K562 (cell line): ENCODE results near the gene TMEM158. TPM values are rescaled to one million over a fixed set of nuclear protein-coding genes. Genes with fewer than 3 reads are reported as not detected.

Experiments used
- ETV1 ChIP-seq: fragments of 450-650 bp; conservative IDR thresholded peaks from 2 replicates; pipeline ENCODE4 v1.6.1; 2016; ENCODE audit warnings: missing genetic modification characterization, control low read depth, low read depth, missing compliant biosample characterization
- EWSR1 ChIP-seq: fragments of 450-650 bp; IDR thresholded peaks from 2 replicates; pipeline ENCODE4 v1.6.1; 2018; ENCODE audit warnings: borderline replicate concordance, mild to moderate bottlenecking, low read depth, moderate library complexity; ENCODE audit not compliant: partially characterized antibody
- KDM1A ChIP-seq, 2 experiments: fragments of 450-650 bp; IDR thresholded peaks; 2 replicates each; pipeline ENCODE4 v1.6.1; 2016; ENCODE audit warnings: mild to moderate bottlenecking in 2 of 2
- MAFK ChIP-seq: IDR thresholded peaks from 2 replicates; pipeline ENCODE4 v1.6.1; 2011; ENCODE audit warnings: low read length, improper control_type of control experiment
- SRSF3 ChIP-seq: fragments of 200-400 bp; formaldehyde crosslinking; IDR thresholded peaks from 2 replicates; pipeline ENCODE4 v1.6.1; 2016; ENCODE audit warnings: mild to moderate bottlenecking, low read length, moderate library complexity; ENCODE audit not compliant: insufficient read depth
- TEAD2 ChIP-seq: fragments of 450-650 bp; IDR thresholded peaks from 2 replicates; pipeline ENCODE4 v1.6.1; 2016; ENCODE audit warnings: missing genetic modification characterization, control low read depth, missing compliant biosample characterization
- ZNF507 ChIP-seq: conservative IDR thresholded peaks from 2 replicates; pipeline ENCODE4 v1.6.1; 2017; ENCODE audit warnings: missing genetic modification characterization, missing compliant biosample characterization
- polyA plus RNA-seq, 8 experiments: library from polyadenylated mRNA; depleted of rRNA in 4 of 8; stranded (reverse) in 5 of 8; unstranded in 3 of 8; fragments of >200 nt; fragmentation: Nextera tagmentation in 2 of 8; fragmentation: Illumina TruSeq in 1 of 8; extraction: Ambion mirVana in 2 of 8; extraction: Trizol in 1 of 8; gene quantifications; 2 replicates each; pipeline versions ENCODE4 v1.2.1 to v1.2.3, GENCODE V29; 2011 to 2014; ENCODE audit warnings: inconsistent platforms in 1 of 8, missing spikeins in 1 of 8
- total RNA-seq, 7 experiments: library from RNA; depleted of rRNA in 6 of 7; stranded (reverse); fragments of >200 nt in 6 of 7; fragmentation: Illumina TruSeq in 2 of 7; extraction: Trizol in 2 of 7; gene quantifications; 2 replicates each; pipeline versions ENCODE4 v1.2.1 to v1.2.3, GENCODE V29; 2011 to 2021; ENCODE audit warnings: low replicate concordance in 1 of 7
- TF ChIP-seq, protein P1 (sequence below), 2 experiments: IDR thresholded peaks in 1 of 2; conservative IDR thresholded peaks in 1 of 2; 2 replicates each; pipeline ENCODE4 v1.6.1; 2016; ENCODE audit warnings: low read depth in 2 of 2, mild to moderate bottlenecking in 1 of 2, missing compliant biosample characterization in 1 of 2, missing genetic modification characterization in 1 of 2, moderate library complexity in 1 of 2
- TF ChIP-seq, protein P2 (sequence below): fragments of 250-450 bp; sonication (Bioruptor Pico); IDR thresholded peaks from 2 replicates; pipeline ENCODE4 v1.5.0; 2022; ENCODE audit warnings: mild to moderate bottlenecking
- TF ChIP-seq, protein P3 (sequence below): conservative IDR thresholded peaks from 2 replicates; pipeline ENCODE4 v1.6.1; 2011; ENCODE audit warnings: low read depth, mild to moderate bottlenecking, low read length; ENCODE audit not compliant: control insufficient read depth
- TF ChIP-seq, protein P4 (sequence below): sonication (generic); formaldehyde crosslinking; IDR thresholded peaks from 2 replicates; pipeline ENCODE4 v1.8.1; 2023; ENCODE audit warnings: mild to moderate bottlenecking, missing genetic modification reagents
- TF ChIP-seq, protein P5 (sequence below): sonication (generic); formaldehyde crosslinking; IDR thresholded peaks from 2 replicates; pipeline ENCODE4 v1.8.0; 2022; ENCODE audit warnings: mild to moderate bottlenecking, low read depth, missing genetic modification reagents
- TF ChIP-seq, protein P6 (sequence below): fragments of 250-450 bp; sonication (Bioruptor Pico); IDR thresholded peaks from 2 replicates; pipeline ENCODE4 v1.8.0; 2021; ENCODE audit warnings: moderate library complexity, mild to moderate bottlenecking, inconsistent platforms

Gene TMEM158
- total and polyA plus RNA-seq, 9 of the 15 experiments (the other 6 are each of a cell fraction or from before 2014, with no cell fraction given), result 2.2 to 46.5 (median 8.4) TPM

DNA sequence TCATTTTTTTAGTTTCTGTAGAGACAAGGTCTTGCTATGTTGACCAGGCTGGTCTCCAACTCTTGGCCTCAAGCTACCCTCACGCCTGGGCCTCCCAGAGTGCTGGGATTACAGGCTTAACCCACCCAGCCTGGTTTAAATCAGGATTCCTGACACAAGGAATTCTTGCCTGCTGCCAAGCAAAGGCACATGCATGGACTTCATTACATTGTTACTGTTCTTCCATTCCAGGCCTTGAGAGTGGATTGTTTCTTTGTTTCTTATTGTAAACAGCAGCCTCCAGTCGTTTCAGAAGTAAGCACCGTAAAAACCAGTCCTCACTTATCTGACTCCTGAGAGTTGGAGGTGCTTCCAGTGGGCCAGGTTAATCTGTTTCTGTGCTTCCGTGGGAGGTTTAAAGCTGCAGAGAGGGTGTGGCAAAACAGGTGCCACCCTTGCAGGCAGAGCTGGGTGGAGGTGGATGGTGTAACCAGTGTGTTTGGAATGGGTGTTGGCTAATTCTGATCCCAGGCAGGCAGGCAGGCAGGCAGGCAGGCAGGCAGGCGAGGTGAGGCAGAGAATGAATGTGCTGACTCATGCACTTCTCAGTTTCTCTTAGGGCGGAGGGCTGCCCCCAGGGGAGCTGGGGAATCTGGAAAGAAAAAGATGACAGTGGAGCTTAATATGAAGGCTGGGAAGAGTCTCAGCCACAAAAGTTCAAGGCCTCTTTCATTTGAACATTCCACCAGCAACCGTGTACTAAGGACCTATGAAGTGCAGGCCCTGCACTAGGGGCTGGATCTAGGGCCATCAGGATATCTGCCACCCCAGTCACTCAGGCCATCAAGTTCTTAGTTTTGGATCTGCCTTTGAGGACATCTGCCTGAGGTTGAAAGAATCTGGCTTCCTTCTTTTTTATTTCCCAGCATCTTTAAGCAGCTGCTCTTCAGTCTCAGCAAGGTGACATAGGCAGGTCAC is 42.9 kb downstream of the TMEM158 start (continued):
- no peak for TF ChIP-seq SRSF3
- TF ChIP-seq, protein P1, sequence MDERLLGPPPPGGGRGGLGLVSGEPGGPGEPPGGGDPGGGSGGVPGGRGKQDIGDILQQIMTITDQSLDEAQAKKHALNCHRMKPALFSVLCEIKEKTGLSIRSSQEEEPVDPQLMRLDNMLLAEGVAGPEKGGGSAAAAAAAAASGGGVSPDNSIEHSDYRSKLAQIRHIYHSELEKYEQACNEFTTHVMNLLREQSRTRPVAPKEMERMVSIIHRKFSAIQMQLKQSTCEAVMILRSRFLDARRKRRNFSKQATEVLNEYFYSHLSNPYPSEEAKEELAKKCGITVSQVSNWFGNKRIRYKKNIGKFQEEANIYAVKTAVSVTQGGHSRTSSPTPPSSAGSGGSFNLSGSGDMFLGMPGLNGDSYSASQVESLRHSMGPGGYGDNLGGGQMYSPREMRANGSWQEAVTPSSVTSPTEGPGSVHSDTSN (CRISPR knock-in tag; IDR thresholded peaks at IDR 0.05; ENCODE audit: low read depth), result no peak
- TF ChIP-seq, protein P1 (tag; conservative IDR thresholded peaks at IDR 0.05; ENCODE audit: low read depth), result no peak
- TF ChIP-seq, protein P2, sequence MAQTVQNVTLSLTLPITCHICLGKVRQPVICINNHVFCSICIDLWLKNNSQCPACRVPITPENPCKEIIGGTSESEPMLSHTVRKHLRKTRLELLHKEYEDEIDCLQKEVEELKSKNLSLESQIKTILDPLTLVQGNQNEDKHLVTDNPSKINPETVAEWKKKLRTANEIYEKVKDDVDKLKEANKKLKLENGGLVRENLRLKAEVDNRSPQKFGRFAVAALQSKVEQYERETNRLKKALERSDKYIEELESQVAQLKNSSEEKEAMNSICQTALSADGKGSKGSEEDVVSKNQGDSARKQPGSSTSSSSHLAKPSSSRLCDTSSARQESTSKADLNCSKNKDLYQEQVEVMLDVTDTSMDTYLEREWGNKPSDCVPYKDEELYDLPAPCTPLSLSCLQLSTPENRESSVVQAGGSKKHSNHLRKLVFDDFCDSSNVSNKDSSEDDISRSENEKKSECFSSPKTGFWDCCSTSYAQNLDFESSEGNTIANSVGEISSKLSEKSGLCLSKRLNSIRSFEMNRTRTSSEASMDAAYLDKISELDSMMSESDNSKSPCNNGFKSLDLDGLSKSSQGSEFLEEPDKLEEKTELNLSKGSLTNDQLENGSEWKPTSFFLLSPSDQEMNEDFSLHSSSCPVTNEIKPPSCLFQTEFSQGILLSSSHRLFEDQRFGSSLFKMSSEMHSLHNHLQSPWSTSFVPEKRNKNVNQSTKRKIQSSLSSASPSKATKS (CRISPR knock-in tag), result no peak
- TF ChIP-seq MAFK, result peak; percentile 98
- TF ChIP-seq, protein P3, sequence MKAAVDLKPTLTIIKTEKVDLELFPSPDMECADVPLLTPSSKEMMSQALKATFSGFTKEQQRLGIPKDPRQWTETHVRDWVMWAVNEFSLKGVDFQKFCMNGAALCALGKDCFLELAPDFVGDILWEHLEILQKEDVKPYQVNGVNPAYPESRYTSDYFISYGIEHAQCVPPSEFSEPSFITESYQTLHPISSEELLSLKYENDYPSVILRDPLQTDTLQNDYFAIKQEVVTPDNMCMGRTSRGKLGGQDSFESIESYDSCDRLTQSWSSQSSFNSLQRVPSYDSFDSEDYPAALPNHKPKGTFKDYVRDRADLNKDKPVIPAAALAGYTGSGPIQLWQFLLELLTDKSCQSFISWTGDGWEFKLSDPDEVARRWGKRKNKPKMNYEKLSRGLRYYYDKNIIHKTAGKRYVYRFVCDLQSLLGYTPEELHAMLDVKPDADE, result no peak
- TF ChIP-seq, protein P4, sequence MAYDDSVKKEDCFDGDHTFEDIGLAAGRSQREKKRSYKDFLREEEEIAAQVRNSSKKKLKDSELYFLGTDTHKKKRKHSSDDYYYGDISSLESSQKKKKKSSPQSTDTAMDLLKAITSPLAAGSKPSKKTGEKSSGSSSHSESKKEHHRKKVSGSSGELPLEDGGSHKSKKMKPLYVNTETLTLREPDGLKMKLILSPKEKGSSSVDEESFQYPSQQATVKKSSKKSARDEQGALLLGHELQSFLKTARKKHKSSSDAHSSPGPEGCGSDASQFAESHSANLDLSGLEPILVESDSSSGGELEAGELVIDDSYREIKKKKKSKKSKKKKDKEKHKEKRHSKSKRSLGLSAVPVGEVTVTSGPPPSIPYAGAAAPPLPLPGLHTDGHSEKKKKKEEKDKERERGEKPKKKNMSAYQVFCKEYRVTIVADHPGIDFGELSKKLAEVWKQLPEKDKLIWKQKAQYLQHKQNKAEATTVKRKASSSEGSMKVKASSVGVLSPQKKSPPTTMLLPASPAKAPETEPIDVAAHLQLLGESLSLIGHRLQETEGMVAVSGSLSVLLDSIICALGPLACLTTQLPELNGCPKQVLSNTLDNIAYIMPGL (CRISPR knock-in tag), result no peak
- TF ChIP-seq TEAD2 (tag), result no peak
- TF ChIP-seq, protein P5, sequence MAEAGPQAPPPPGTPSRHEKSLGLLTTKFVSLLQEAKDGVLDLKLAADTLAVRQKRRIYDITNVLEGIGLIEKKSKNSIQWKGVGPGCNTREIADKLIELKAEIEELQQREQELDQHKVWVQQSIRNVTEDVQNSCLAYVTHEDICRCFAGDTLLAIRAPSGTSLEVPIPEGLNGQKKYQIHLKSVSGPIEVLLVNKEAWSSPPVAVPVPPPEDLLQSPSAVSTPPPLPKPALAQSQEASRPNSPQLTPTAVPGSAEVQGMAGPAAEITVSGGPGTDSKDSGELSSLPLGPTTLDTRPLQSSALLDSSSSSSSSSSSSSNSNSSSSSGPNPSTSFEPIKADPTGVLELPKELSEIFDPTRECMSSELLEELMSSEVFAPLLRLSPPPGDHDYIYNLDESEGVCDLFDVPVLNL, result no peak
- TF ChIP-seq EWSR1, result no peak
- TF ChIP-seq, protein P6, sequence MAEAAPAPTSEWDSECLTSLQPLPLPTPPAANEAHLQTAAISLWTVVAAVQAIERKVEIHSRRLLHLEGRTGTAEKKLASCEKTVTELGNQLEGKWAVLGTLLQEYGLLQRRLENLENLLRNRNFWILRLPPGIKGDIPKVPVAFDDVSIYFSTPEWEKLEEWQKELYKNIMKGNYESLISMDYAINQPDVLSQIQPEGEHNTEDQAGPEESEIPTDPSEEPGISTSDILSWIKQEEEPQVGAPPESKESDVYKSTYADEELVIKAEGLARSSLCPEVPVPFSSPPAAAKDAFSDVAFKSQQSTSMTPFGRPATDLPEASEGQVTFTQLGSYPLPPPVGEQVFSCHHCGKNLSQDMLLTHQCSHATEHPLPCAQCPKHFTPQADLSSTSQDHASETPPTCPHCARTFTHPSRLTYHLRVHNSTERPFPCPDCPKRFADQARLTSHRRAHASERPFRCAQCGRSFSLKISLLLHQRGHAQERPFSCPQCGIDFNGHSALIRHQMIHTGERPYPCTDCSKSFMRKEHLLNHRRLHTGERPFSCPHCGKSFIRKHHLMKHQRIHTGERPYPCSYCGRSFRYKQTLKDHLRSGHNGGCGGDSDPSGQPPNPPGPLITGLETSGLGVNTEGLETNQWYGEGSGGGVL, result no peak
- TF ChIP-seq ZNF507 (tag), result no peak
- no peak for TF ChIP-seq KDM1A (IDR thresholded peaks at IDR 0.05)
- TF ChIP-seq ETV1 (tag), result no peak
